GM12878 (cell line): ENCODE results near the gene DIMT1. TPM values are rescaled to one million over a fixed set of nuclear protein-coding genes. Genes with fewer than 3 reads are reported as not detected.

Experiments used
- ATAC-seq: fragments of 200-7000 bp; cut with Tn5 transposase; 3 replicates; pipeline ENCODE4 v1.9.1; 2020; ENCODE audit warnings: mild to moderate bottlenecking, moderate library complexity
- BruUV-seq: library from RNA; stranded (reverse); fragments of 400-500 nt; replicated peaks from 2 replicates; lab custom pipeline; 2021; lab: Mats Ljungman, UMichigan
- CTCF ChIA-PET: fragments of 300-600 bp; sonication (Branson Sonifier 250); formaldehyde crosslinking; extraction: SDS; loops from one replicate; lab custom pipeline; 2021; ENCODE audit warnings: inconsistent platforms; lab: Yijun Ruan, JAX
- POLR2A ChIA-PET: fragments of 350-600 bp; formaldehyde crosslinking; extraction: SDS; loops from one replicate; lab custom pipeline; 2021; ENCODE audit warnings: inconsistent platforms; lab: Charles Lee
- RAD21 ChIA-PET: fragments of 300-600 bp; sonication (Branson Sonifier 250); formaldehyde crosslinking; loops from one replicate; lab custom pipeline; 2023; ENCODE audit warnings: antibody characterized with exemption; ENCODE audit not compliant: unreplicated experiment; lab: Charles Lee
- SMC1A ChIA-PET: fragments of 300-600 bp; sonication (Branson Sonifier 250); formaldehyde crosslinking; loops from one replicate; lab custom pipeline; 2023; ENCODE audit not compliant: unreplicated experiment, uncharacterized antibody; lab: Charles Lee
- DNase-seq: peaks from one replicate; pipeline ENCODE4 v3.0.0-alpha.2; 2011; ENCODE audit warnings: low read depth, low spot score
- FAIRE-seq: peaks from 3 replicates; lab custom pipeline; 2011; peaks lifted over from hg19 to GRCh38; lab: Jason Lieb, UNC
- H2AFZ ChIP-seq: 2 replicates; pipeline ENCODE4 v1.6.0; 2011; ENCODE audit warnings: low read depth, low read length, control low read depth; ENCODE audit not compliant: control insufficient read depth
- H3K27ac ChIP-seq: 2 replicates; pipeline ENCODE4 v1.5.1; 2011; ENCODE audit warnings: control low read depth; ENCODE audit not compliant: control insufficient read depth, insufficient read depth
- H3K27me3 ChIP-seq, 2 experiments: replicated peaks in 1 of 2; 2 replicates each; pipeline versions ENCODE4 v1.6.0 to v1.6.1; 2011; ENCODE audit warnings: low read length in 1 of 2; ENCODE audit not compliant: control insufficient read depth in 2 of 2, insufficient read depth in 2 of 2
- H3K36me3 ChIP-seq, 2 experiments: 2 replicates each; pipeline ENCODE4 v1.5.1; 2011; ENCODE audit warnings: low read length in 1 of 2; ENCODE audit not compliant: control insufficient read depth in 2 of 2, insufficient read depth in 2 of 2
- H3K4me1 ChIP-seq: 2 replicates; pipeline ENCODE4 v1.6.1; 2011; ENCODE audit warnings: mild to moderate bottlenecking, low read length, moderate library complexity, mixed read lengths; ENCODE audit not compliant: control insufficient read depth, insufficient read depth
- H3K4me2 ChIP-seq: 2 replicates; pipeline ENCODE4 v1.6.0; 2011; ENCODE audit warnings: control low read depth; ENCODE audit not compliant: control insufficient read depth, insufficient read depth
- H3K4me3 ChIP-seq: fragments of 200-600 bp; sonication (generic); 2 replicates; pipeline ENCODE4 v1.5.1; 2016
- H3K79me2 ChIP-seq: 2 replicates; pipeline ENCODE4 v1.6.0; 2011; ENCODE audit warnings: low read length; ENCODE audit not compliant: control insufficient read depth, insufficient read depth
- H3K9ac ChIP-seq: 2 replicates; pipeline ENCODE4 v1.8.0; 2011; ENCODE audit warnings: low read length, control low read depth, mixed read lengths; ENCODE audit not compliant: control insufficient read depth, insufficient read depth
- H3K9me3 ChIP-seq: replicated peaks from 3 replicates; pipeline ENCODE4 v1.5.1; 2011; ENCODE audit warnings: mild to moderate bottlenecking, low read length; ENCODE audit not compliant: control insufficient read depth, insufficient read depth
- H4K20me1 ChIP-seq: 2 replicates; pipeline ENCODE4 v1.6.0; 2011; ENCODE audit not compliant: control insufficient read depth, insufficient read depth
- ASH2L ChIP-seq: fragments of 300-600, 200-600 bp; sonication (generic); IDR thresholded peaks from 2 replicates; pipeline ENCODE4 v1.6.1; 2017; ENCODE audit warnings: low read depth, mild to moderate bottlenecking, borderline replicate concordance
- BHLHE40 ChIP-seq, 2 experiments: fragments of 450-650 bp in 1 of 2; IDR thresholded peaks; 2 replicates each; pipeline ENCODE4 v1.6.1; 2011 to 2017; ENCODE audit warnings: low read depth in 2 of 2, borderline replicate concordance in 1 of 2, improper control_type of control experiment in 1 of 2, low read length in 1 of 2, mild to moderate bottlenecking in 1 of 2
- E2F8 ChIP-seq: fragments of 450-650 bp; IDR thresholded peaks from 2 replicates; pipeline ENCODE4 v1.6.1; 2018; ENCODE audit warnings: mild to moderate bottlenecking, low read depth, moderate library complexity; ENCODE audit not compliant: partially characterized antibody
- E4F1 ChIP-seq: fragments of 450-650 bp; IDR thresholded peaks from 2 replicates; pipeline ENCODE4 v1.6.1; 2018; ENCODE audit warnings: borderline replicate concordance, mild to moderate bottlenecking; ENCODE audit not compliant: partially characterized antibody
- EGR1 ChIP-seq, 2 experiments: IDR thresholded peaks; 1 replicate in 1 of 2; 2 replicates in 1 of 2; pipeline ENCODE4 v1.6.1; 2011 to 2012; ENCODE audit warnings: low read depth in 2 of 2, low read length in 2 of 2, borderline replicate concordance in 1 of 2, mild to moderate bottlenecking in 1 of 2, moderate library complexity in 1 of 2
- JUNB ChIP-seq: IDR thresholded peaks from 2 replicates; pipeline ENCODE4 v1.6.1; 2016; ENCODE audit warnings: antibody characterized with exemption, mild to moderate bottlenecking
- LARP7 ChIP-seq: fragments of 450-650 bp; IDR thresholded peaks from 2 replicates; pipeline ENCODE4 v1.6.1; 2017; ENCODE audit warnings: mild to moderate bottlenecking
- PML ChIP-seq: IDR thresholded peaks from 2 replicates; pipeline ENCODE4 v1.6.1; 2012; ENCODE audit warnings: low read length, inconsistent platforms
- SKIL ChIP-seq: fragments of 450-650 bp; IDR thresholded peaks from 2 replicates; pipeline ENCODE4 v1.6.1; 2017; ENCODE audit warnings: mild to moderate bottlenecking, low read depth, inconsistent platforms; ENCODE audit not compliant: poor library complexity, severe bottlenecking
- WGBS: methylation state at CpG from one replicate; pipeline ENCODE4 v1.1.6; 2016; ENCODE audit warnings: low lambda C conversion rate; ENCODE audit not compliant: insufficient replicate concordance, insufficient coverage; ENCODE audit errors: missing lambda C conversion rate; 5-methylcytosine and 5-hydroxymethylcytosine counted together
- in situ Hi-C: fragments of 300-500 bp; cut with MboI; formaldehyde crosslinking; loops from 9 replicates; pipeline ENCODE4 v1.14.3; 2018; ENCODE audit warnings: mixed read lengths
- intact Hi-C: fragments of 100-400 bp; cut with micrococcal nuclease; formaldehyde crosslinking; loops from one replicate; pipeline ENCODE4 v1.14.2; 2022; ENCODE audit not compliant: unreplicated experiment
- polyA plus RNA-seq, 11 experiments: library from polyadenylated mRNA; depleted of rRNA in 4 of 11; unstranded in 6 of 11; stranded (reverse) in 5 of 11; fragments of >200 nt; fragmentation: Nextera tagmentation in 4 of 11; fragmentation: Illumina TruSeq in 1 of 11; extraction: Ambion mirVana in 4 of 11; extraction: Trizol in 1 of 11; gene quantifications; 1 replicate in 1 of 11; 2 replicates in 10 of 11; pipeline versions ENCODE4 v1.2.1 to v1.2.3, GENCODE V29; 2011 to 2016; ENCODE audit warnings: inconsistent platforms in 2 of 11, missing spikeins in 2 of 11, low read depth in 1 of 11
- total RNA-seq, 4 experiments: library from RNA; depleted of rRNA in 3 of 4; stranded (reverse); fragments of >200 nt in 3 of 4; fragmentation: Illumina TruSeq in 1 of 4; extraction: Trizol in 1 of 4; gene quantifications; 2 replicates each; pipeline versions ENCODE4 v1.2.1 to v1.2.3, GENCODE V29; 2013 to 2021

The DIMT1 gene
- total and polyA plus RNA-seq, 10 of the 15 experiments (the other 5 are each of a cell fraction or from before 2014, with no cell fraction given) = 19.0 to 66.2 (median 31.6) TPM

GRCh38 chr5:62424763-62425162 lies 21.1 kb upstream of the DIMT1 start:
- no peak overlapping the region for H3K4me2 ChIP-seq
- POLR2A ChIA-PET = no interaction called here
- RAD21 ChIA-PET = no interaction called here
- FAIRE-seq (no peak), ATAC-seq (no peak), DNase-seq (no peak)
- H3K36me3 ChIP-seq = no peaks in the 10 kb centered on the region; a peak in 1 of 4 replicates
- peaks cover 8% of the 10 kb centered on the region for H3K79me2 ChIP-seq
- WGBS = 93% methylated on average over 1 of the region's 1 CpG
- no peak for TF ChIP-seq EGR1 (IDR thresholded peaks at IDR 0.05; ENCODE audit: borderline replicate concordance in 1 of 2, low read depth in 2 of 2, low read length in 2 of 2)
- TF ChIP-seq SKIL = no peak
- no peak for TF ChIP-seq PML
- TF ChIP-seq E4F1 = no peak
- no peak for TF ChIP-seq JUNB
- no peak for TF ChIP-seq ASH2L
- TF ChIP-seq LARP7 = no peak
- no peak for TF ChIP-seq BHLHE40 (IDR thresholded peaks at IDR 0.05; ENCODE audit: borderline replicate concordance in 1 of 2, low read depth in 2 of 2, low read length in 1 of 2)
- no peak for TF ChIP-seq E2F8
- H3K9me3 ChIP-seq = no peaks in the 10 kb centered on the region
- in situ Hi-C loops = no loop called here
- H3K27me3 ChIP-seq = no peaks in the 10 kb centered on the region
- no TSS peak for BruUV-seq
- no peak overlapping the region for H3K4me3 ChIP-seq
- no peak overlapping the region for H3K9ac ChIP-seq
- no peak overlapping the region for H3K27ac ChIP-seq
- SMC1A ChIA-PET = interaction anchor here (1.0 to 1.2 kb wide), 2 partner anchors 12 to 896 kb away, joined by 3 to 4 read pairs; partner anchors contain the start of gene IPO11
- no peaks in the 10 kb centered on the region for H3K4me1 ChIP-seq
- no peaks in the 10 kb centered on the region for H4K20me1 ChIP-seq
- no peak overlapping the region for H2AFZ ChIP-seq
- intact Hi-C loops = no loop called here
- CTCF ChIA-PET = no interaction called here
